Trophoblast cell (in vitro differentiated cells and primary cell): ENCODE measurements around the gene DEFB129.
A peak's percentile ranks its signal among the peaks of the same experiment; 100 is the strongest.

ENCODE experiments used
- DNase-seq, 2 donors: peaks; one replicate each; pipeline ENCODE4 v3.0.0-alpha.2; 2016
- H2AFZ ChIP-seq: 2 replicates; pipeline ENCODE4 v1.6.1; 2013; ENCODE audit warnings: low read length, moderate library complexity, mild to moderate bottlenecking; ENCODE audit not compliant: insufficient read depth, poor library complexity
- H2AK5ac ChIP-seq: 2 replicates; pipeline ENCODE4 v1.6.1; 2013; ENCODE audit warnings: mild to moderate bottlenecking, low read length
- H2BK120ac ChIP-seq: 2 replicates; pipeline ENCODE4 v1.6.1; 2013; ENCODE audit warnings: low read length, mild to moderate bottlenecking, moderate library complexity; ENCODE audit not compliant: insufficient read depth, poor library complexity
- H2BK12ac ChIP-seq: 2 replicates; pipeline ENCODE4 v1.6.1; 2013; ENCODE audit warnings: mild to moderate bottlenecking, low read length, moderate library complexity
- H2BK5ac ChIP-seq: 2 replicates; pipeline ENCODE4 v1.6.1; 2013; ENCODE audit warnings: low read length, low read depth, moderate library complexity, mild to moderate bottlenecking; ENCODE audit not compliant: poor library complexity
- H3K14ac ChIP-seq: 2 replicates; pipeline ENCODE4 v1.6.1; 2013; ENCODE audit warnings: mild to moderate bottlenecking, low read length
- H3K18ac ChIP-seq: 2 replicates; pipeline ENCODE4 v1.6.1; 2013; ENCODE audit warnings: mild to moderate bottlenecking, low read length
- H3K23ac ChIP-seq: 2 replicates; pipeline ENCODE4 v1.6.1; 2013; ENCODE audit warnings: low read length
- H3K27ac ChIP-seq: 2 replicates; pipeline ENCODE4 v1.5.1; 2013; ENCODE audit warnings: low read depth, mild to moderate bottlenecking, inconsistent platforms, low read length, moderate library complexity
- H3K27me3 ChIP-seq: 2 replicates; pipeline ENCODE4 v1.6.1; 2013; ENCODE audit warnings: inconsistent platforms, mild to moderate bottlenecking, low read length, moderate library complexity; ENCODE audit not compliant: insufficient read depth
- H3K36me3 ChIP-seq, 2 experiments: 1 replicate in 1 of 2; 2 replicates in 1 of 2; pipeline ENCODE4 v1.6.1; 2013; ENCODE audit warnings: low read length in 2 of 2, mild to moderate bottlenecking in 2 of 2, moderate library complexity in 1 of 2; ENCODE audit not compliant: insufficient read depth in 2 of 2, control insufficient read depth in 1 of 2
- H3K4ac ChIP-seq: 2 replicates; pipeline ENCODE4 v1.6.1; 2013; ENCODE audit warnings: low read depth, mild to moderate bottlenecking, low read length, moderate library complexity
- H3K4me1 ChIP-seq, 2 experiments: 1 replicate in 1 of 2; 2 replicates in 1 of 2; pipeline ENCODE4 v1.6.1; 2013; ENCODE audit warnings: low read length in 2 of 2, mild to moderate bottlenecking in 2 of 2, moderate library complexity in 1 of 2; ENCODE audit not compliant: insufficient read depth in 2 of 2, control insufficient read depth in 1 of 2
- H3K4me2 ChIP-seq: 2 replicates; pipeline ENCODE4 v1.6.1; 2013; ENCODE audit warnings: inconsistent platforms, mild to moderate bottlenecking, low read length, moderate library complexity
- H3K4me3 ChIP-seq: 2 replicates; pipeline ENCODE4 v1.5.1; 2013; ENCODE audit warnings: mild to moderate bottlenecking, low read depth, low read length, inconsistent platforms
- H3K79me1 ChIP-seq: one replicate; pipeline ENCODE4 v1.6.1; 2013; ENCODE audit warnings: low read length
- H3K79me2 ChIP-seq: 2 replicates; pipeline ENCODE4 v1.6.1; 2013; ENCODE audit warnings: low read length, mild to moderate bottlenecking; ENCODE audit not compliant: control insufficient read depth, insufficient read depth, poor library complexity
- H3K9ac ChIP-seq: 2 replicates; pipeline ENCODE4 v1.6.1; 2013; ENCODE audit warnings: mild to moderate bottlenecking, low read length
- H3K9me3 ChIP-seq: 2 replicates; pipeline ENCODE4 v1.6.1; 2013; ENCODE audit warnings: low read depth, mild to moderate bottlenecking, control low read depth, inconsistent platforms, low read length; ENCODE audit not compliant: insufficient read depth
- H4K12ac ChIP-seq: 2 replicates; pipeline ENCODE4 v1.6.1; 2013; ENCODE audit warnings: low read depth, mild to moderate bottlenecking, low read length, moderate library complexity
- H4K8ac ChIP-seq: 2 replicates; pipeline ENCODE4 v1.6.1; 2013; ENCODE audit warnings: low read depth, mild to moderate bottlenecking, low read length, moderate library complexity
- H4K91ac ChIP-seq: one replicate; pipeline ENCODE4 v1.6.1; 2013; ENCODE audit warnings: low read depth, mild to moderate bottlenecking, low read length, moderate library complexity
- WGBS: extraction: QIAGEN DNeasy Blood & Tissue Kit; methylation state at CpG from one replicate; pipeline ENCODE4 v1.1.7; 2013; ENCODE audit warnings: missing lambda C conversion rate; ENCODE audit not compliant: insufficient read length, insufficient coverage; ENCODE audit errors: extremely low coverage; 5-methylcytosine and 5-hydroxymethylcytosine counted together

DEFB129 gene

DNA sequence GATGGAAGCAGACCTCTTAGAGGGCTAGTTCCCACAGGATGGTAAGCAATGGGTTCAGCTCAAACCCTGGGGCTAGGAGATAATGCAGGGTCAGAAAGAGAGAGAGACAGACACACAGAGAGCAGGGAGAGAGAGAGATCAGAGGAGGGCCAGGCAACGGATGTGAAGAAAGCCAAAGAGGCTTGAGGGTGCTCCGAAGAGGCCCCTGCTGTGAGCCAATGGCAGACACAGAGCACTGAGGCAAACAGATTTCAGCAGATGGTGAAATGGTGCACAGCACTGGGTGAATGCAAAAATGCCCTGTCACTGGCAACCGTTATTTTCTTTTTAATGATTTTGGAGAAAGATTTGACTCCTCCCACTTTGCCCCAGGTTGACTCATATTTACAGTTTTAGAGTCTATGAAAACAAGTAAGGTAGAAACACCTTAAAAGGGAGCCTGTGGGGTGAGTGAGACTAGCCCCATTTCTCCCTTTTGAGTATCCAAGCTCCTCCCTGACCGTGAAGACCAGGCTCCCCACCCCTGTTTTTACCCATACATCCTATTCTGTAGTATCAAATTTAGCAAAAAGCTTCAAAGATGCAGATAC, 31.3 kb downstream of the DEFB129 start:
- no peaks in the 10 kb centered on the region for H3K79me2 ChIP-seq
- H3K36me3 ChIP-seq, result no peaks in the 10 kb centered on the region
- no peak overlapping the region for H4K91ac ChIP-seq
- H3K4me3 ChIP-seq, result no peak overlapping the region
- WGBS, result no CpG with 5 or more reads among the region's 4 CpGs
- no peaks in the 10 kb centered on the region for H3K79me1 ChIP-seq
- no peak overlapping the region for H3K27ac ChIP-seq
- no peak overlapping the region for H2BK120ac ChIP-seq
- no peaks in the 10 kb centered on the region for H3K9me3 ChIP-seq
- H3K18ac ChIP-seq, result no peak overlapping the region
- no peak overlapping the region for H3K9ac ChIP-seq
- DNase-seq, result no peak
- H4K8ac ChIP-seq, result no peak overlapping the region
- no peak overlapping the region for H3K14ac ChIP-seq
- no peak overlapping the region for H3K4me2 ChIP-seq
- no peak overlapping the region for H3K23ac ChIP-seq
- no peak overlapping the region for H2BK5ac ChIP-seq
- no peak overlapping the region for H4K12ac ChIP-seq
- H3K4me1 ChIP-seq, result no peaks in the 10 kb centered on the region
- no peak overlapping the region for H2AK5ac ChIP-seq
- no peak overlapping the region for H2BK12ac ChIP-seq
- no peak overlapping the region for H2AFZ ChIP-seq
- H3K4ac ChIP-seq, result no peak overlapping the region
- H3K27me3 ChIP-seq, result no peaks in the 10 kb centered on the region

DNA sequence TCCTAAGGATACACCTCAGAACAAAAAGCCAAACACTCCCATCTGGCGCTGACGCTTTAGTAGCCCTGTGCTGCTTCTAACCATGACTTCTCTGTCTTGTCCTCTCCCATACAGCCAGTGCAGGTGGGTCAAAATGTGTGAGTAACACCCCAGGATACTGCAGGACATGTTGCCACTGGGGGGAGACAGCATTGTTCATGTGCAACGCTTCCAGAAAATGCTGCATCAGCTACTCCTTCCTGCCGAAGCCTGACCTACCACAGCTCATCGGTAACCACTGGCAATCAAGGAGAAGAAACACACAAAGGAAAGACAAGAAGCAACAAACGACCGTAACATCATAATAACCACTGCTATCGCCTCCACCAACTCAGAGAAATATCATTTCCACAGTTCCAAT, 31.9 kb downstream of the DEFB129 start:
- no peaks in the 10 kb centered on the region for H3K27me3 ChIP-seq
- no CpG with 5 or more reads among the region's 8 CpGs for WGBS
- H3K79me2 ChIP-seq, result no peaks in the 10 kb centered on the region
- H3K27ac ChIP-seq, result no peak overlapping the region
- H3K79me1 ChIP-seq, result no peaks in the 10 kb centered on the region
- no peak overlapping the region for H2BK12ac ChIP-seq
- DNase-seq, result no peak
- H3K36me3 ChIP-seq, result no peaks in the 10 kb centered on the region
- H4K91ac ChIP-seq, result no peak overlapping the region
- H3K4me2 ChIP-seq, result no peak overlapping the region
- no peak overlapping the region for H3K14ac ChIP-seq
- no peak overlapping the region for H3K9ac ChIP-seq
- no peak overlapping the region for H3K4me3 ChIP-seq
- no peak overlapping the region for H3K23ac ChIP-seq
- H4K12ac ChIP-seq, result no peak overlapping the region
- H3K4me1 ChIP-seq, result no peaks in the 10 kb centered on the region
- peaks cover 2% of the 10 kb centered on the region for H3K9me3 ChIP-seq
- H2BK5ac ChIP-seq, result no peak overlapping the region
- no peak overlapping the region for H2AK5ac ChIP-seq
- no peak overlapping the region for H3K18ac ChIP-seq
- H4K8ac ChIP-seq, result no peak overlapping the region
- no peak overlapping the region for H3K4ac ChIP-seq
- no peak overlapping the region for H2BK120ac ChIP-seq
- H2AFZ ChIP-seq, result no peak overlapping the region

DNA sequence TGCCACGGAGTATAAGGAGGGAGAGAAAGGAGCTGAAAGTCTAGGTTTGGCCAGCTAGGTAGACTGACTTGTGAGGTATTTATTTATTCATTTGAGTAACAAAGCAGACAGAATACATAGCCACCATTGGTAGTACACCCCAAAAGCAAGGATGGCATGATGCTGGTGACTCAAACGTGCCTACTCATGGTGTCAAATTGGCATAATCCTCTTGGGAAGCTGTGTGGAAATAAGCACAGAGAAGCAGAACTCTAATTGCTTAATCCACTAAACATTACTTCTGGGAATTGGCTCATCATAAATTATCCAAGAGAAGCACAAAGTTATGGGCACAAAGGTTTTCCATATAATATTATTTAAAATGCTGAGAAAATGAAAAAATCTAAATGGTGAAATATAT, 32.9 kb downstream of the DEFB129 start:
- Histone ChIP-seq H2AK5ac (no peak overlapping the region), H4K12ac (no peak overlapping the region), H3K36me3 (no peaks in the 10 kb centered on the region), H2BK5ac (no peak overlapping the region), H3K23ac (peak overlapping the region; percentile 57), H3K27me3 (no peaks in the 10 kb centered on the region), H3K4ac (no peak overlapping the region), H4K8ac (no peak overlapping the region), H3K9me3 (peaks cover 2% of the 10 kb centered on the region), H3K4me2 (no peak overlapping the region), H3K4me1 (no peaks in the 10 kb centered on the region), H2AFZ (no peak overlapping the region), H2BK12ac (no peak overlapping the region), H3K27ac (no peak overlapping the region), H3K18ac (no peak overlapping the region), H3K14ac (no peak overlapping the region), H3K79me1 (no peaks in the 10 kb centered on the region), H3K79me2 (no peaks in the 10 kb centered on the region), H3K9ac (peak overlapping the region; percentile 38), H3K4me3 (no peak overlapping the region), H2BK120ac (no peak overlapping the region), H4K91ac (no peak overlapping the region)
- DNase-seq, result no peak
- WGBS, result no CpG with 5 or more reads among the region's 2 CpGs

DNA sequence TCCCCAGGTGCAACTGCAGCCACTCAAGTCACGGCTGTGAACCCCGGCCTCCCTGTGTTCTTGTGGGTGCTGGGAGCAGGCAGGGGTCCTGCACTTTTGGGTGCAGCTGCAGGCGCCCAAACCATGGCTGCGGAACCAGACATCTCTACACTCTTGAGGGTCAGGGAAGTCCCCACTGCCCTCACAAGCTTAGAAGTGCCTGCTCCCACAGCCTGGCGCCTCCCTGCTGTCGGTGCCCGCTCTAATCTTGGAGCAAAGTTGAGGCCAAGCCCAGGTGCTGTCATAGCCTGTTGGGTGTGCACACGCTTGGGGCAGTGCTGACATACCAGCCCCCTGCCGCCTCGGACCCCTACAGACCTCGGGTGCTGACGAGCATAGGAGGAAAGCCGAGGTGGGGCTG, 36.6 kb downstream of the DEFB129 start:
- Histone ChIP-seq H3K27me3 (peaks cover 3% of the 10 kb centered on the region), H3K14ac (no peak overlapping the region), H3K9ac (no peak overlapping the region), H4K12ac (no peak overlapping the region), H3K36me3 (no peaks in the 10 kb centered on the region), H3K27ac (no peak overlapping the region), H4K8ac (no peak overlapping the region), H3K79me1 (peaks cover 2% of the 10 kb centered on the region), H4K91ac (no peak overlapping the region), H2AFZ (no peak overlapping the region), H3K79me2 (peaks cover 2% of the 10 kb centered on the region), H2BK12ac (no peak overlapping the region), H2BK5ac (no peak overlapping the region), H3K4me3 (no peak overlapping the region), H3K9me3 (peaks cover 2% of the 10 kb centered on the region), H3K23ac (no peak overlapping the region), H3K4me1 (peaks cover 0 to 3% of the 10 kb centered on the region in 2 experiments), H2BK120ac (no peak overlapping the region), H3K4ac (no peak overlapping the region), H2AK5ac (no peak overlapping the region), H3K4me2 (no peak overlapping the region), H3K18ac (no peak overlapping the region)
- WGBS, result no CpG with 5 or more reads among the region's 13 CpGs
- DNase-seq, result no peak
